ENCODE data around the gene TKFC. TPM values are rescaled to one million over a fixed set of nuclear protein-coding genes. Genes with fewer than 3 reads are reported as not detected.

Gene TKFC
- total and polyA plus RNA-seq, 9 of the 15 experiments (the other 6 are each of a cell fraction or from before 2014, with no cell fraction given), result 2.0 to 61.7 (median 28.5) TPM

- 0 out of 2 replicates have a peak, but pooled peaks have one; percentile 19 for TF ChIP-seq E2F4 (CRISPR knock-in tag; IDR thresholded peaks at IDR 0.05; ENCODE audit: low read depth)
- TF ChIP-seq ZNF407 (IDR thresholded peaks at IDR 0.05; ENCODE audit: low read depth), result no peak
- no peak for TF ChIP-seq ZNF175 (CRISPR knock-in tag; IDR thresholded peaks at IDR 0.05; ENCODE audit: low read depth)
- no peak for TF ChIP-seq ESRRA (IDR thresholded peaks at IDR 0.05; ENCODE audit: borderline replicate concordance, low read depth)
- TF ChIP-seq ZFP91 (CRISPR knock-in tag; IDR thresholded peaks at IDR 0.05), result no peak
Observed at GRCh38 chr11:61353131-61354067, 20.4 kb downstream of the TKFC start (continued).

Data from K562 (cell line).